ENCODE results near the gene EPHB6. TPM values are rescaled to one million over a fixed set of nuclear protein-coding genes. Genes with fewer than 3 reads are reported as not detected.

The EPHB6 gene
- total and polyA plus RNA-seq, 8 donors, result 23.8 to 165 (median 28.8) TPM

- FAIRE-seq (no peak), DNase-seq (no peak), ATAC-seq (peak; percentile 2 to 11 (median 3))
- H3K27ac ChIP-seq, result peak overlapping the region; percentile 55 to 77 (median 68)
- peak overlapping the region; percentile 63 to 76 (median 66) for H3K4me3 ChIP-seq
- peaks cover 0 to 15% (median 0%) of the 10 kb centered on the region in 3 donors for H3K4me1 ChIP-seq
- TF ChIP-seq CTCF (IDR thresholded peaks at IDR 0.05), result no peak
- WGBS, 2 donors, result 6% methylated on average over 37 to 43 of the region's 43 CpGs
- no peaks in the 10 kb centered on the region for H3K36me3 ChIP-seq
- intact Hi-C loops (cut with DNase I), result no loop called here
- no peaks in the 10 kb centered on the region for H3K27me3 ChIP-seq
- H3K9me3 ChIP-seq, result no peaks in the 10 kb centered on the region
Observed at GRCh38 chr7:142855114-142855743, 353 bp downstream of the EPHB6 start.

- 27 to 34% methylated on average over 12 of the region's 12 CpGs for WGBS, 2 donors
- H3K4me1 ChIP-seq, result peaks cover 0 to 15% (median 0%) of the 10 kb centered on the region in 3 donors
- no peaks in the 10 kb centered on the region for H3K36me3 ChIP-seq
- H3K27me3 ChIP-seq, result no peaks in the 10 kb centered on the region
- DNase-seq (peak; percentile 64 to 93 (median 83)), ATAC-seq (peak; percentile 34 to 58 (median 44)), FAIRE-seq (no peak)
- intact Hi-C loops (cut with DNase I), result no loop called here
- no peak for TF ChIP-seq CTCF (IDR thresholded peaks at IDR 0.05)
- H3K4me3 ChIP-seq, result peak overlapping the region; percentile 0 to 76 (median 64)
- H3K9me3 ChIP-seq, result no peaks in the 10 kb centered on the region
- H3K27ac ChIP-seq, result peak overlapping the region in 3 of 4 donors; percentile 55 to 77 (median 65)
Observed at GRCh38 chr7:142855756-142856564, 1.1 kb downstream of the EPHB6 start.

- Histone ChIP-seq H3K4me3 (peak overlapping the region in 1 of 4 donors; percentile 66), H3K36me3 (peaks cover 0 to 2% (median 0%) of the 10 kb centered on the region in 3 donors), H3K4me1 (peaks cover 0 to 15% (median 0%) of the 10 kb centered on the region in 3 donors), H3K27me3 (no peaks in the 10 kb centered on the region), H3K9me3 (no peaks in the 10 kb centered on the region), H3K27ac (no peak overlapping the region)
- intact Hi-C loops (cut with DNase I), result no loop called here
- no peak for FAIRE-seq
- DNase-seq, result no peak
- no peak for TF ChIP-seq CTCF (IDR thresholded peaks at IDR 0.05)
- WGBS, 2 donors, result 48 to 51% methylated on average over 7 of the region's 7 CpGs
- no peak for ATAC-seq
Observed at GRCh38 chr7:142856565-142857245, 1.8 kb downstream of the EPHB6 start.

- WGBS, 2 donors, result 72 to 74% methylated on average over 5 of the region's 5 CpGs
- H3K36me3 ChIP-seq, result peaks cover 0 to 4% (median 0%) of the 10 kb centered on the region in 3 donors
- FAIRE-seq (no peak), ATAC-seq (no peak), DNase-seq (no peak)
- TF ChIP-seq CTCF (IDR thresholded peaks at IDR 0.05), result no peak
- H3K27me3 ChIP-seq, result no peaks in the 10 kb centered on the region
- intact Hi-C loops (cut with DNase I), result no loop called here
- no peak overlapping the region for H3K27ac ChIP-seq
- no peaks in the 10 kb centered on the region for H3K9me3 ChIP-seq
- H3K4me1 ChIP-seq, result peaks cover 0 to 15% (median 0%) of the 10 kb centered on the region in 3 donors
- no peak overlapping the region for H3K4me3 ChIP-seq
Observed at GRCh38 chr7:142857625-142858024, 2.7 kb downstream of the EPHB6 start.

All from pancreas (tissue), 10 donors.